Endothelial cell of umbilical vein (primary cell): ENCODE data around the gene SIX5. TPM values are rescaled to one million over a fixed set of nuclear protein-coding genes. Genes with fewer than 3 reads are reported as not detected.

Experiments
- BruUV-seq: library from RNA; stranded (reverse); fragments of 400-500 nt; replicated peaks from 2 replicates; lab custom pipeline; 2021; lab: Mats Ljungman, UMichigan
- CTCF ChIA-PET: fragments of 300-600, 350-600 bp; sonication (Branson Sonifier 250); formaldehyde crosslinking; loops from one replicate; lab custom pipeline; 2021; ENCODE audit warnings: antibody characterized with exemption, inconsistent platforms; lab: Charles Lee
- POLR2A ChIA-PET: fragments of 300-600, 350-600 bp; sonication (Branson Sonifier 250); formaldehyde crosslinking; loops from one replicate; lab custom pipeline; 2021; ENCODE audit warnings: antibody characterized with exemption, inconsistent platforms; lab: Charles Lee
- DNase-seq: peaks from one replicate; pipeline ENCODE4 v3.0.0-alpha.2; 2011; ENCODE audit warnings: low read depth, low spot score
- FAIRE-seq: peaks from 2 replicates; lab custom pipeline; 2011; peaks lifted over from hg19 to GRCh38; lab: Jason Lieb, UNC
- H2AFZ ChIP-seq: 2 replicates; pipeline ENCODE4 v1.6.0; 2012; ENCODE audit warnings: low read depth, low read length, control low read depth, inconsistent platforms
- H3K27ac ChIP-seq: 2 replicates; pipeline ENCODE4 v1.5.1; 2011; ENCODE audit warnings: low read depth, mild to moderate bottlenecking, control low read depth, low read length, moderate library complexity; ENCODE audit not compliant: insufficient read depth
- H3K27me3 ChIP-seq, 2 experiments: 2 replicates each; pipeline versions ENCODE4 v1.6.0 to v1.6.1; 2011; ENCODE audit warnings: low read length in 2 of 2, mixed read lengths in 1 of 2; ENCODE audit not compliant: control insufficient read depth in 2 of 2, insufficient read depth in 2 of 2
- H3K36me3 ChIP-seq, 2 experiments: 2 replicates in 1 of 2; 3 replicates in 1 of 2; pipeline ENCODE4 v1.5.1; 2011; ENCODE audit warnings: low read length in 2 of 2, mild to moderate bottlenecking in 1 of 2, moderate library complexity in 1 of 2; ENCODE audit not compliant: control insufficient read depth in 2 of 2, insufficient read depth in 2 of 2; ENCODE audit errors: extremely low read depth in 1 of 2
- H3K4me1 ChIP-seq: 3 replicates; pipeline ENCODE4 v1.5.1; 2011; ENCODE audit warnings: mild to moderate bottlenecking, low read length; ENCODE audit not compliant: control insufficient read depth, insufficient read depth; ENCODE audit errors: extremely low read depth
- H3K4me2 ChIP-seq: 2 replicates; pipeline ENCODE4 v1.6.1; 2011; ENCODE audit warnings: low read length, control low read depth, mixed read lengths; ENCODE audit not compliant: insufficient read depth
- H3K4me3 ChIP-seq, 3 experiments: fragments of 200-600 bp in 1 of 3; sonication (generic), shearing (Covaris generic) in 1 of 3; replicated peaks in 1 of 3; 2 replicates each; pipeline ENCODE4 v1.5.1; 2011 to 2016; ENCODE audit warnings: control low read depth in 3 of 3, low read length in 3 of 3, mild to moderate bottlenecking in 2 of 3, inconsistent platforms in 1 of 3, low read depth in 1 of 3, moderate library complexity in 1 of 3; ENCODE audit not compliant: insufficient read depth in 1 of 3
- H3K79me2 ChIP-seq: 2 replicates; pipeline ENCODE4 v1.6.0; 2012; ENCODE audit warnings: low read length, inconsistent platforms; ENCODE audit not compliant: control insufficient read depth, insufficient read depth
- H3K9ac ChIP-seq: replicated peaks from 2 replicates; pipeline ENCODE3; 2011; ENCODE audit warnings: low read length, control low read depth; ENCODE audit not compliant: insufficient read depth; ENCODE audit errors: extremely low read depth
- H3K9me1 ChIP-seq: replicated peaks from 3 replicates; pipeline ENCODE4 v1.6.0; 2011; ENCODE audit warnings: mild to moderate bottlenecking, low read length; ENCODE audit not compliant: control insufficient read depth, insufficient read depth; ENCODE audit errors: extremely low read depth
- H3K9me3 ChIP-seq: replicated peaks from 2 replicates; pipeline ENCODE4 v1.5.1; 2012; ENCODE audit warnings: low read length, inconsistent platforms; ENCODE audit not compliant: control insufficient read depth, insufficient read depth
- H4K20me1 ChIP-seq: replicated peaks from 2 replicates; pipeline ENCODE3; 2011; ENCODE audit warnings: mild to moderate bottlenecking, low read length; ENCODE audit not compliant: control insufficient read depth, insufficient read depth; ENCODE audit errors: extremely low read depth
- EZH2 ChIP-seq: IDR thresholded peaks from 2 replicates; pipeline ENCODE4 v1.6.1; 2012; ENCODE audit warnings: borderline replicate concordance, low read depth, mild to moderate bottlenecking, moderate library complexity, low read length, inconsistent platforms; ENCODE audit not compliant: severe bottlenecking
- FOS ChIP-seq: IDR thresholded peaks from 2 replicates; pipeline ENCODE4 v1.6.1; 2011; ENCODE audit warnings: mild to moderate bottlenecking, low read length, moderate library complexity, borderline replicate concordance; ENCODE audit not compliant: insufficient read depth
- GATA2 ChIP-seq: IDR thresholded peaks from 2 replicates; pipeline ENCODE4 v1.7.0; 2011; ENCODE audit warnings: low read depth, mild to moderate bottlenecking, moderate library complexity, mixed read lengths, low read length; ENCODE audit not compliant: insufficient read length, insufficient read depth
- JUN ChIP-seq: IDR thresholded peaks from 2 replicates; pipeline ENCODE4 v1.6.1; 2011; ENCODE audit warnings: borderline replicate concordance, low read depth; ENCODE audit not compliant: insufficient read length, insufficient read depth
- MYC ChIP-seq: IDR thresholded peaks from one replicate; pipeline ENCODE4 v1.6.1; 2011; ENCODE audit warnings: mild to moderate bottlenecking, low read depth, low read length
- POLR2A ChIP-seq: IDR thresholded peaks from 2 replicates; pipeline ENCODE4 v1.6.1; 2012; ENCODE audit warnings: low read depth, mild to moderate bottlenecking, control low read depth, low read length
- POLR2AphosphoS5 ChIP-seq: IDR thresholded peaks from 2 replicates; pipeline ENCODE4 v1.6.1; 2012; ENCODE audit warnings: low read depth, mild to moderate bottlenecking, control low read depth, low read length, moderate library complexity; ENCODE audit not compliant: insufficient read depth
- dilution Hi-C: fragments of 300-500 bp; cut with MboI; formaldehyde crosslinking; loops from one replicate; pipeline ENCODE4 v1.15.0; 2019; ENCODE audit warnings: low sequenced_read_pairs; ENCODE audit not compliant: extremely low pct_ligation_motif_present
- intact Hi-C: fragments of 100-400 bp; cut with micrococcal nuclease; formaldehyde crosslinking; loops from one replicate; pipeline ENCODE4 v1.10.0; 2022
- polyA plus RNA-seq, 4 experiments: library from polyadenylated mRNA; depleted of rRNA in 3 of 4; stranded (reverse) in 3 of 4; unstranded in 1 of 4; fragments of >200 nt; gene quantifications; 2 replicates each; pipeline versions ENCODE4 v1.2.1 to v1.2.3, GENCODE V29; 2011 to 2012; ENCODE audit warnings: missing spikeins in 1 of 4
- total RNA-seq: library from RNA; stranded (reverse); gene quantifications from 2 replicates; pipeline ENCODE4 v1.2.3, GENCODE V29; 2021
- TF ChIP-seq, protein P1 (sequence below): IDR thresholded peaks from 2 replicates; pipeline ENCODE4 v1.6.1; 2011; ENCODE audit not compliant: insufficient read depth, insufficient read length
- TF ChIP-seq, protein P2 (sequence below), 2 donors: IDR thresholded peaks; 1 replicate in 1 of 2; 2 replicates in 1 of 2; pipeline ENCODE4 v1.5.1; 2011; ENCODE audit warnings: low read length in 2 of 2, mild to moderate bottlenecking in 2 of 2, moderate library complexity in 2 of 2, control low read depth in 1 of 2, inconsistent platforms in 1 of 2, low read depth in 1 of 2; ENCODE audit not compliant: insufficient read depth in 1 of 2; ENCODE audit errors: extremely low read depth in 1 of 2

SIX5 gene
- total and polyA plus RNA-seq, 2 donors (not counting 3 experiments of a cell fraction or from before 2014, with no cell fraction given) = 13.1 to 16.7 TPM

DNA sequence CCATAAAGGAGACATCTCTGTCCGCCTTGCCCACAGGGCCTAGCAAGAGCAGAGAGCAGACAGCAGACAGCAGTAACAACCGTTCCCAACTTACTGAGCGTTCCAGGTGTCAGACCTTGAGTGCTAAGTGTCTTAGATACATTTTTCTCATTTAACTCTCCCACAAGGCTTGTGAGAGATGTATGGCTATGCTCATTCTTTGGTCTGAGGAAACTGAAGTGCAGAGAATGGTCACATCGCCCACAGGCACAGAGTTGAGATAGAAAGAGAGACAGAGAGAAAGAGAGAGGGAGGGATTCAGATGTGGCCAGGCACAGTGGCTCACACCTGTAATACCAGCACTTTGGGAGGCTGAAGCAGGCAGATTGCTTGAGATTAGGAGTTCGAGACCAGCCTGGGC, 21.5 kb downstream of the SIX5 start:
- ChIA-PET POLR2A (no interaction called here), CTCF (no interaction called here)
- Histone ChIP-seq H3K4me3 (no peak overlapping the region), H3K4me1 (no peaks in the 10 kb centered on the region), H3K27ac (no peak overlapping the region), H3K9ac (no peak overlapping the region), H2AFZ (no peak overlapping the region), H4K20me1 (no peaks in the 10 kb centered on the region), H3K9me3 (no peaks in the 10 kb centered on the region), H3K79me2 (no peaks in the 10 kb centered on the region), H3K9me1 (no peaks in the 10 kb centered on the region), H3K36me3 (no peaks in the 10 kb centered on the region), H3K27me3 (peaks cover 8% of the 10 kb centered on the region in 2 experiments), H3K4me2 (no peak overlapping the region)
- FAIRE-seq = no peak
- dilution Hi-C loops (no loop called here), intact Hi-C loops (no loop called here)
- no TSS peak for BruUV-seq
- TF ChIP-seq, protein P1, sequence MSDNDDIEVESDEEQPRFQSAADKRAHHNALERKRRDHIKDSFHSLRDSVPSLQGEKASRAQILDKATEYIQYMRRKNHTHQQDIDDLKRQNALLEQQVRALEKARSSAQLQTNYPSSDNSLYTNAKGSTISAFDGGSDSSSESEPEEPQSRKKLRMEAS = no peak
- TF ChIP-seq FOS = no peak
- TF ChIP-seq MYC = no peak
- TF ChIP-seq JUN = no peak
- no peak for TF ChIP-seq EZH2
- no peak for TF ChIP-seq GATA2
- TF ChIP-seq POLR2A = no peak
- TF ChIP-seq, protein P2, sequence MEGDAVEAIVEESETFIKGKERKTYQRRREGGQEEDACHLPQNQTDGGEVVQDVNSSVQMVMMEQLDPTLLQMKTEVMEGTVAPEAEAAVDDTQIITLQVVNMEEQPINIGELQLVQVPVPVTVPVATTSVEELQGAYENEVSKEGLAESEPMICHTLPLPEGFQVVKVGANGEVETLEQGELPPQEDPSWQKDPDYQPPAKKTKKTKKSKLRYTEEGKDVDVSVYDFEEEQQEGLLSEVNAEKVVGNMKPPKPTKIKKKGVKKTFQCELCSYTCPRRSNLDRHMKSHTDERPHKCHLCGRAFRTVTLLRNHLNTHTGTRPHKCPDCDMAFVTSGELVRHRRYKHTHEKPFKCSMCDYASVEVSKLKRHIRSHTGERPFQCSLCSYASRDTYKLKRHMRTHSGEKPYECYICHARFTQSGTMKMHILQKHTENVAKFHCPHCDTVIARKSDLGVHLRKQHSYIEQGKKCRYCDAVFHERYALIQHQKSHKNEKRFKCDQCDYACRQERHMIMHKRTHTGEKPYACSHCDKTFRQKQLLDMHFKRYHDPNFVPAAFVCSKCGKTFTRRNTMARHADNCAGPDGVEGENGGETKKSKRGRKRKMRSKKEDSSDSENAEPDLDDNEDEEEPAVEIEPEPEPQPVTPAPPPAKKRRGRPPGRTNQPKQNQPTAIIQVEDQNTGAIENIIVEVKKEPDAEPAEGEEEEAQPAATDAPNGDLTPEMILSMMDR (IDR thresholded peaks at IDR 0.05; ENCODE audit: extremely low read depth in 1 of 2, insufficient read depth in 1 of 2, low read depth in 1 of 2, low read length in 2 of 2) = no peak
- no peak for TF ChIP-seq POLR2AphosphoS5
- no peak for DNase-seq
